ENCODE results near the gene DNER. TPM values are rescaled to one million over a fixed set of nuclear protein-coding genes. Genes with fewer than 3 reads are reported as not detected.

Gene DNER
- total and polyA plus RNA-seq, 10 of the 15 experiments (the other 5 are each of a cell fraction or from before 2014, with no cell fraction given), result 0.04 to 0.08 (median 0.07) TPM; not detected in 7

DNA sequence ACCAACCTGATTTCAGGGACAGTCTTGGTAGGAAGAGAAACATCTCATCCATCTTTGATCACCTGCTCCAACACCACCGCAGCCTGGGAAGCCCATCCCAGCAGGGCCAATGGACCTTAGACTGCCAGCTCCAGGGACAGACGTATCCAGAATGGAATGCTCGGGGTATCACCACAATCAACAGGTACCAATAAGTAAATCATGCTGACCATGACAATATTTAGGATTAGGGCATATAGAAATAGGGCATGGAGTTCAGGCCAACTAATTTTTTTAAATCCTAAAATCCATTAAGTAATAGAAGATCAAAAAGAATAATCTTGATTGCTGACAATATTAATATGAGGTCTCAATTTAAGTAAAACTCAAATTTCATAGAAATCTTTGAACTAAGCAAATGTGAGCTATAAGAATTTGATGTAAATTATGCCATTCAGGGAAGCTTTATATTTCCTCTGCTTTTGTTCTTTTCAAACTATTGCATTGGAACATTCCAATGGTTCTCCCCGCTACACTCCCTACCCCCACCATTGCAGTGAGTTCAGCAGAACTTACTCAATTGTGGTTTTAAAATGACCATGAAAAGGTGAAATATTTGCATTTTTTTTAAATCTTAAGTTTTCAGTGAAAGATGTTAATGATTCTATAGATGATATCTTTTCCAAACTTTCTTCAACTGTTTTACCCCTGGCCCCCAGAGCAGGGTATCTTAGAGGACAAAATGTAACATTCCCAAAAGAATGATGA, 138.6 kb downstream of the DNER start:
- CTCF ChIA-PET, result no interaction called here
- BruUV-seq (replicated peaks), result no TSS peak
- Histone ChIP-seq H2AFZ (ENCODE audit: control insufficient read depth, low read depth, low read length) (no peak overlapping the region), H3K4me2 (ENCODE audit: control insufficient read depth, insufficient read depth) (no peak overlapping the region), H3K79me2 (ENCODE audit: control insufficient read depth, insufficient read depth, low read length) (no peaks in the 10 kb centered on the region), H3K9ac (ENCODE audit: control insufficient read depth, insufficient read depth, low read length) (no peak overlapping the region), H4K20me1 (ENCODE audit: control insufficient read depth, insufficient read depth) (no peaks in the 10 kb centered on the region), H3K4me1 (ENCODE audit: control insufficient read depth, insufficient read depth, low read length) (no peaks in the 10 kb centered on the region), H3K27me3 (replicated peaks in 1 of 2; ENCODE audit: control insufficient read depth in 2 of 2, insufficient read depth in 2 of 2, low read length in 1 of 2) (no peaks in the 10 kb centered on the region; a peak in 1 of 4 replicates), H3K9me3 (replicated peaks; ENCODE audit: control insufficient read depth, insufficient read depth, low read length) (no peaks in the 10 kb centered on the region), H3K27ac (ENCODE audit: control insufficient read depth, insufficient read depth) (no peak overlapping the region), H3K36me3 (ENCODE audit: control insufficient read depth in 2 of 2, insufficient read depth in 2 of 2, low read length in 1 of 2) (no peaks in the 10 kb centered on the region), H3K4me3 (no peak overlapping the region)
- no peak for TF ChIP-seq RBBP5 (conservative IDR thresholded peaks at IDR 0.05)
- no peak for TF ChIP-seq SP1 (IDR thresholded peaks at IDR 0.05; ENCODE audit: low read depth, low read length)
- no peak for TF ChIP-seq NBN (IDR thresholded peaks at IDR 0.05)
- no peak for TF ChIP-seq SREBF1 (IDR thresholded peaks at IDR 0.05; ENCODE audit: low read length)
- no peak for TF ChIP-seq GATAD2B (conservative IDR thresholded peaks at IDR 0.05; ENCODE audit: low read depth)
- no peak for TF ChIP-seq CHD4 (IDR thresholded peaks at IDR 0.05)
- DNase-seq (ENCODE audit: low read depth, low spot score) (no peak), ATAC-seq (no peak), FAIRE-seq (no peak)
- POLR2A ChIA-PET, result no interaction called here
- intact Hi-C loops (cut with micrococcal nuclease; ENCODE audit: unreplicated experiment) (no loop called here), in situ Hi-C loops (cut with MboI) (no loop called here)
- SMC1A ChIA-PET (ENCODE audit: uncharacterized antibody, unreplicated experiment), result interaction anchor here (1.1 kb wide), 1 partner anchor 61 kb away, joined by 4 read pairs; no protein-coding TSS in a partner anchor
- RAD21 ChIA-PET (ENCODE audit: unreplicated experiment), result no interaction called here
- 26% methylated on average over 4 of the region's 4 CpGs for WGBS (ENCODE audit: insufficient coverage, insufficient replicate concordance, low lambda C conversion rate, missing lambda C conversion rate)

DNA sequence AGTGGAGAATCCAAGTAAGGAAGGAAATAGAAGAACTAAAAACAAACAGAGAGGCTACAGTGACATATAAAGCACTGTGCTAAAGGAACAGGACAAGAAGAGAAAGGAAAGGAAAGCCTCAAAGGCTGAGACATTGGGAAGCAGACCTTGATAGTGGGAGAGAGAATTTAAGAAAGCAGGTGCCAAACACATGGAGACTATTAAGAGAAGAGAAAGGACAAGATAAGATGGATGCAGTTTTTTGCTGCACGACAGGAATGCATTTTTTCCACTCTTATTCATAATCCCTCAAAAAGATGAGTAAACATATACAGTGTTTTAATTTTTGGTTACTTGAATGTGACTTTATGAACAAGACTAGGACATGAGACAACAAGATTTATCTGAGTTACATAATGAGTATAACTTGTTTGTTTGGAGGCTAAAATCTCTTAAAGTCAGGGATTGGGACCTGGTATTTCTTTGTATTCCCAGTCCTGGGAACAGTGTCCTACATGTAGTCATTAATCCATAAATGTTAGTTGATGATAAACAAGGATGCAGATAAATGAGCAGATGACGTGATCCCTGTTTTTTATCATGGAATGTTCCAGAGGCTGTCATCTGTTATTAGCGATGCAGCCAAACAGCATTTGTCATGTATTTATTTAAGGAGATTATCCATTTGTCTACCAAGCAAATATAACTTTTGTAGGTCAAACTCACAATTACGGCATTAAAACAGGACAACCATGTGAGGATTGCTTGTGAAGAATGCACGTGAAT, 141.7 kb downstream of the DNER start:
- no peak for TF ChIP-seq BCL3 (IDR thresholded peaks at IDR 0.05; ENCODE audit: borderline replicate concordance, insufficient read depth, low read depth, low read length, poor library complexity, severe bottlenecking)
- Histone ChIP-seq H3K27ac (ENCODE audit: control insufficient read depth, insufficient read depth) (no peak overlapping the region), H3K9ac (ENCODE audit: control insufficient read depth, insufficient read depth, low read length) (no peak overlapping the region), H3K79me2 (ENCODE audit: control insufficient read depth, insufficient read depth, low read length) (no peaks in the 10 kb centered on the region), H3K4me3 (no peak overlapping the region), H3K9me3 (replicated peaks; ENCODE audit: control insufficient read depth, insufficient read depth, low read length) (no peaks in the 10 kb centered on the region), H3K27me3 (replicated peaks in 1 of 2; ENCODE audit: control insufficient read depth in 2 of 2, insufficient read depth in 2 of 2, low read length in 1 of 2) (no peaks in the 10 kb centered on the region), H4K20me1 (ENCODE audit: control insufficient read depth, insufficient read depth) (no peaks in the 10 kb centered on the region), H3K4me1 (ENCODE audit: control insufficient read depth, insufficient read depth, low read length) (no peaks in the 10 kb centered on the region), H3K4me2 (ENCODE audit: control insufficient read depth, insufficient read depth) (no peak overlapping the region), H2AFZ (ENCODE audit: control insufficient read depth, low read depth, low read length) (no peak overlapping the region), H3K36me3 (ENCODE audit: control insufficient read depth in 2 of 2, insufficient read depth in 2 of 2, low read length in 1 of 2) (no peaks in the 10 kb centered on the region)
- ATAC-seq (no peak), DNase-seq (ENCODE audit: low read depth, low spot score) (no peak), FAIRE-seq (no peak)
- intact Hi-C loops (cut with micrococcal nuclease; ENCODE audit: unreplicated experiment) (no loop called here), in situ Hi-C loops (cut with MboI) (no loop called here)
- SMC1A ChIA-PET (ENCODE audit: uncharacterized antibody, unreplicated experiment), result no interaction called here
- POLR2A ChIA-PET, result no interaction called here
- CTCF ChIA-PET, result interaction anchor here (1.3 kb wide), 1 partner anchor 8 kb away, joined by 3 read pairs; no protein-coding TSS in a partner anchor
- no TSS peak for BruUV-seq (replicated peaks)
- 19% methylated on average over 5 of the region's 5 CpGs for WGBS (ENCODE audit: insufficient coverage, insufficient replicate concordance, low lambda C conversion rate, missing lambda C conversion rate)
- RAD21 ChIA-PET (ENCODE audit: unreplicated experiment), result no interaction called here
